Measurements from ENCODE around the gene KRTAP2-1.

DNA sequence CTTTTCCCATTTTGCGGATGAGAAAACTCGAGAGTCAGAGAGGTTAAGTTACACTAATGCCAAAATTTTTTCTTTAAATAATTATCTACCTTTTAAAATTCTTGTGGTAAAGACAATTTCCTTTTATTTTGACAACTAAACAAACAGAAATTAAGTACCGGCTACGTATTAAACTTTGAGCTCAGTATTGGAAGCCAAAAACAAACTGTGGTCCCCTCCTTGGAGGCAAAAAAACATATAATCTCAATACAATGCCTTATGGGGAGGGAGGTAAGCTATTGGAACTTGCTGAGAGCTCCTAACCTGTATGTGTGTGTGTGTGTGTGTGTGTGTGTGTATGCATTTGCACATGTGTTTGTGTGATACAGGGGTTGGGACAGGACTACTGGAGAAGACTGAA, 16.3 kb upstream of the KRTAP2-1 start:
- no peak for TF ChIP-seq POLR2AphosphoS5 (IDR thresholded peaks at IDR 0.05)
- TF ChIP-seq, protein P1, sequence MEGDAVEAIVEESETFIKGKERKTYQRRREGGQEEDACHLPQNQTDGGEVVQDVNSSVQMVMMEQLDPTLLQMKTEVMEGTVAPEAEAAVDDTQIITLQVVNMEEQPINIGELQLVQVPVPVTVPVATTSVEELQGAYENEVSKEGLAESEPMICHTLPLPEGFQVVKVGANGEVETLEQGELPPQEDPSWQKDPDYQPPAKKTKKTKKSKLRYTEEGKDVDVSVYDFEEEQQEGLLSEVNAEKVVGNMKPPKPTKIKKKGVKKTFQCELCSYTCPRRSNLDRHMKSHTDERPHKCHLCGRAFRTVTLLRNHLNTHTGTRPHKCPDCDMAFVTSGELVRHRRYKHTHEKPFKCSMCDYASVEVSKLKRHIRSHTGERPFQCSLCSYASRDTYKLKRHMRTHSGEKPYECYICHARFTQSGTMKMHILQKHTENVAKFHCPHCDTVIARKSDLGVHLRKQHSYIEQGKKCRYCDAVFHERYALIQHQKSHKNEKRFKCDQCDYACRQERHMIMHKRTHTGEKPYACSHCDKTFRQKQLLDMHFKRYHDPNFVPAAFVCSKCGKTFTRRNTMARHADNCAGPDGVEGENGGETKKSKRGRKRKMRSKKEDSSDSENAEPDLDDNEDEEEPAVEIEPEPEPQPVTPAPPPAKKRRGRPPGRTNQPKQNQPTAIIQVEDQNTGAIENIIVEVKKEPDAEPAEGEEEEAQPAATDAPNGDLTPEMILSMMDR (IDR thresholded peaks at IDR 0.05) = no peak
- TF ChIP-seq POLR2A (IDR thresholded peaks at IDR 0.05) = no peak
- TF ChIP-seq EP300 (IDR thresholded peaks at IDR 0.05) = no peak
